ENCODE results near the gene SLC6A6.
"Not testable (repeated sequence)": the region's sequence is repeated elsewhere in the genome, so short reads cannot be mapped to it uniquely, and the experiment has no call there.

SLC6A6 gene

GRCh38 chr3:14401692-14402303 lies 608 bp upstream of the SLC6A6 start:
- DNase-seq, result no peak

- DNase-seq, result no peak
Measured at GRCh38 chr3:14403619-14404155, 1.3 kb downstream of the SLC6A6 start.

- no peak for DNase-seq
Measured at GRCh38 chr3:14404186-14404585, 1.8 kb downstream of the SLC6A6 start.

GRCh38 chr3:14404631-14405359 lies 2.4 kb downstream of the SLC6A6 start:
- no peak for DNase-seq

GRCh38 chr3:14405360-14406238 lies 3.2 kb downstream of the SLC6A6 start:
- DNase-seq, result no peak

- no peak for DNase-seq
Measured at GRCh38 chr3:14406336-14406735, 3.9 kb downstream of the SLC6A6 start.

- DNase-seq, result no peak
Measured at GRCh38 chr3:14406766-14407165, 4.4 kb downstream of the SLC6A6 start.

- no peak for DNase-seq
Measured at GRCh38 chr3:14407203-14407602, 4.8 kb downstream of the SLC6A6 start.

GRCh38 chr3:14409779-14410063 lies 7.3 kb downstream of the SLC6A6 start:
- DNase-seq, result not testable (repeated sequence)

GRCh38 chr3:14410106-14410502 lies 7.7 kb downstream of the SLC6A6 start:
- DNase-seq, result no peak

GRCh38 chr3:14410503-14411165 lies 8.2 kb downstream of the SLC6A6 start:
- peak; percentile 68 for DNase-seq

GRCh38 chr3:14411166-14411526 lies 8.7 kb downstream of the SLC6A6 start:
- DNase-seq, result no peak

- no peak for DNase-seq
Measured at GRCh38 chr3:14411988-14412387, 9.6 kb downstream of the SLC6A6 start.

- DNase-seq, result no peak
Measured at GRCh38 chr3:14412831-14413380, 10.5 kb downstream of the SLC6A6 start.

- DNase-seq, result no peak
Measured at GRCh38 chr3:14413381-14414071, 11.1 kb downstream of the SLC6A6 start.

GRCh38 chr3:14414846-14415464 lies 12.5 kb downstream of the SLC6A6 start:
- no peak for DNase-seq

- DNase-seq, result peak; percentile 85
Measured at GRCh38 chr3:14415501-14415900, 13.1 kb downstream of the SLC6A6 start.

GRCh38 chr3:14416453-14416852 lies 14.0 kb downstream of the SLC6A6 start:
- no peak for DNase-seq

- DNase-seq, result no peak
Measured at GRCh38 chr3:14418296-14419250, 16.2 kb downstream of the SLC6A6 start.

Measured in NCI-H226 (cell line).